CD4-positive, alpha-beta T cell (primary cell): ENCODE results near the gene TTC21B. TPM values are rescaled to one million over a fixed set of nuclear protein-coding genes. Genes with fewer than 3 reads are reported as not detected.

ENCODE experiments used
- ATAC-seq: fragments of 200-7000 bp; cut with Tn5 transposase; one replicate; pipeline ENCODE4 v1.10.0; 2022; ENCODE audit warnings: mild to moderate bottlenecking; ENCODE audit not compliant: poor library complexity
- CTCF ChIA-PET: fragments of 350-600 bp; sonication (Branson Sonifier 250); formaldehyde crosslinking; loops from one replicate; lab custom pipeline; 2021; ENCODE audit warnings: antibody characterized with exemption, inconsistent platforms; lab: Charles Lee
- POLR2A ChIA-PET: fragments of 350-600 bp; sonication (Branson Sonifier 250); formaldehyde crosslinking; loops from one replicate; lab custom pipeline; 2021; ENCODE audit warnings: antibody characterized with exemption, inconsistent platforms; lab: Charles Lee
- DNase-seq, 14 experiments: peaks; one replicate each; pipeline ENCODE4 v3.0.0-alpha.2; 2013 to 2020; ENCODE audit warnings: mixed read lengths in 2 of 14
- H3K27ac ChIP-seq, 2 donors: one replicate each; pipeline versions ENCODE4 v1.5.1 to v1.7.0; 2013; ENCODE audit warnings: low read length in 2 of 2, low read depth in 1 of 2, mild to moderate bottlenecking in 1 of 2
- H3K27me3 ChIP-seq, 2 experiments: 1 replicate in 1 of 2; 2 replicates in 1 of 2; pipeline versions ENCODE4 v1.6.1 to v1.7.0; 2013; ENCODE audit warnings: low read length in 2 of 2, control low read depth in 1 of 2, mild to moderate bottlenecking in 1 of 2, moderate library complexity in 1 of 2; ENCODE audit not compliant: insufficient read depth in 2 of 2, control insufficient read depth in 1 of 2
- H3K36me3 ChIP-seq: one replicate; pipeline ENCODE4 v1.6.1; 2013; ENCODE audit warnings: low read length, control low read depth; ENCODE audit not compliant: insufficient read depth
- H3K4me1 ChIP-seq: one replicate; pipeline ENCODE4 v1.6.1; 2013; ENCODE audit warnings: low read length, control low read depth; ENCODE audit not compliant: insufficient read depth
- H3K4me3 ChIP-seq: one replicate; pipeline ENCODE4 v1.5.1; 2013; ENCODE audit warnings: mild to moderate bottlenecking, low read length, moderate library complexity
- H3K9me3 ChIP-seq, 2 experiments: 1 replicate in 1 of 2; 2 replicates in 1 of 2; pipeline versions ENCODE4 v1.6.1 to v1.7.0; 2013; ENCODE audit warnings: low read length in 2 of 2, mild to moderate bottlenecking in 2 of 2, control low read depth in 1 of 2, moderate library complexity in 1 of 2; ENCODE audit not compliant: control insufficient read depth in 1 of 2, insufficient read depth in 1 of 2
- H3K27ac Mint-ChIP-seq: one replicate; pipeline ENCODE4 v1.8.0; 2020; ENCODE audit warnings: mixed read lengths
- H3K27me3 Mint-ChIP-seq: one replicate; pipeline ENCODE4 v1.8.0; 2021; ENCODE audit warnings: mixed read lengths
- H3K36me3 Mint-ChIP-seq: one replicate; pipeline ENCODE4 v1.8.0; 2021; ENCODE audit warnings: low read depth, mixed read lengths
- H3K4me1 Mint-ChIP-seq: one replicate; pipeline ENCODE4 v1.8.0; 2021; ENCODE audit warnings: low read depth, mixed read lengths
- H3K4me3 Mint-ChIP-seq: one replicate; pipeline ENCODE4 v1.8.0; 2020; ENCODE audit warnings: mild to moderate bottlenecking, mixed read lengths
- H3K9me3 Mint-ChIP-seq: one replicate; pipeline ENCODE4 v1.8.0; 2020; ENCODE audit warnings: mixed read lengths
- intact Hi-C, 2 experiments: fragments of 100-400 bp; cut with DNase I in 1 of 2; cut with micrococcal nuclease in 1 of 2; formaldehyde crosslinking; loops; one replicate each; pipeline versions ENCODE4 v1.15.1 to v1.9.0; 2023 to 2025; cut with DNase I, micrococcal nuclease
- total RNA-seq, 174 experiments: library from RNA in 2 of 174; stranded (reverse) in 2 of 174; gene quantifications; one replicate each; pipeline ENCODE4 v1.2.3 and lab custom pipeline; 2021 to 2026
- TF ChIP-seq, protein P1 (sequence below): fragments of 200-600 bp; IDR thresholded peaks from one replicate; pipeline ENCODE4 v1.8.0; 2022; ENCODE audit warnings: antibody characterized with exemption, mild to moderate bottlenecking

TTC21B gene
- total RNA-seq, 2 experiments from 2014 or later, result 22.9 to 25.4 TPM

DNA sequence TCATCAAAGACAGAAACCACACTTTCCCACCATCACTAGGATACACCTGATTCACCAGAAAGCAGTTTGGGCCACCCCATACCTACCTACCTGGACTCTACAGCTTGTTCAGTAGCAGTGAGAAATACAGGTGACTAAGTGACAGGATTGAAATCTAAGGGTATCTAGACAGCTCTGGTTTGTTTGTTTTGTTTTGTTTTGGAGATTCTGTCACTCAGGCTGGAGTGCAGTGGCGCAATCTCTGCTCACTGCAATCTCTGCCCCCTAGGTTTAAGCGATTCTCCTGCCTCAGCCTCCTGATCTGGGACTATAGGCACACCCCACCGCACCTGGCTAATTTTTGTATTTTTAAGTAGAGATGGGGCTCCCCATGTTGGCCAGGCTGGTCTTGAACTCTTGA lies 3.1 kb downstream of the TTC21B start:
- ChIA-PET POLR2A (interaction anchor here (0.9 kb wide), 1 partner anchor 11 kb away, joined by 3 read pairs; no protein-coding TSS in a partner anchor), CTCF (no interaction called here)
- ATAC-seq (no peak), DNase-seq (no peak)
- Mint-ChIP-seq H3K4me1 (peaks cover 20% of the 10 kb centered on the region), H3K27ac (no peak overlapping the region), H3K4me3 (no peak overlapping the region), H3K27me3 (no peaks in the 10 kb centered on the region), H3K36me3 (peaks cover 23% of the 10 kb centered on the region), H3K9me3 (no peaks in the 10 kb centered on the region)
- intact Hi-C loops, result loop anchor here (5.0 kb wide), 2 partner anchors 177 to 658 kb away; partner anchors contain the start of gene SCN1A (in 1 of the 2)
- Histone ChIP-seq H3K36me3 (peaks cover 8% of the 10 kb centered on the region), H3K4me1 (peaks cover 25% of the 10 kb centered on the region), H3K27me3 (no peaks in the 10 kb centered on the region), H3K9me3 (no peaks in the 10 kb centered on the region), H3K27ac (no peak overlapping the region), H3K4me3 (no peak overlapping the region)
- TF ChIP-seq, protein P1, sequence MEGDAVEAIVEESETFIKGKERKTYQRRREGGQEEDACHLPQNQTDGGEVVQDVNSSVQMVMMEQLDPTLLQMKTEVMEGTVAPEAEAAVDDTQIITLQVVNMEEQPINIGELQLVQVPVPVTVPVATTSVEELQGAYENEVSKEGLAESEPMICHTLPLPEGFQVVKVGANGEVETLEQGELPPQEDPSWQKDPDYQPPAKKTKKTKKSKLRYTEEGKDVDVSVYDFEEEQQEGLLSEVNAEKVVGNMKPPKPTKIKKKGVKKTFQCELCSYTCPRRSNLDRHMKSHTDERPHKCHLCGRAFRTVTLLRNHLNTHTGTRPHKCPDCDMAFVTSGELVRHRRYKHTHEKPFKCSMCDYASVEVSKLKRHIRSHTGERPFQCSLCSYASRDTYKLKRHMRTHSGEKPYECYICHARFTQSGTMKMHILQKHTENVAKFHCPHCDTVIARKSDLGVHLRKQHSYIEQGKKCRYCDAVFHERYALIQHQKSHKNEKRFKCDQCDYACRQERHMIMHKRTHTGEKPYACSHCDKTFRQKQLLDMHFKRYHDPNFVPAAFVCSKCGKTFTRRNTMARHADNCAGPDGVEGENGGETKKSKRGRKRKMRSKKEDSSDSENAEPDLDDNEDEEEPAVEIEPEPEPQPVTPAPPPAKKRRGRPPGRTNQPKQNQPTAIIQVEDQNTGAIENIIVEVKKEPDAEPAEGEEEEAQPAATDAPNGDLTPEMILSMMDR, result no peak

DNA sequence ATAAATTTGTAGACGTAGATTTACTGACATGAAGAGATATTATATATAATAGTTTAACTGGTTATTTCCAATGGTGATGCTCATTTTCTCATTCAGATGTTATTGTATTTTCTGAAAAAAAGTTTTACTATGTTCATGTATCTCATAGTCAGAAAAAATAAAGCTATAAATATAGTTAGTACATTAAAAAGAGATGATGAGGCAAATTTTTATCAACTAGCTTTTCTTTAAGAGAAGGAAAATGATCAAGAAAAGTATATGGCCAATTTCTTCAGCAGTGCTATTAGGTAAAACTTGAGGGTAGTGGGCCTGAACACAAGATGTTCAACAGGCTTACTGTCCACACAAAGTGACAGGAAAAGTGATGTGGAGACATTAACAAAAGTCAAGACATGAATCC lies 11.7 kb downstream of the TTC21B start:
- H3K4me1 Mint-ChIP-seq, result peaks cover 13% of the 10 kb centered on the region
- TF ChIP-seq, protein P1, result no peak
- Histone ChIP-seq H3K9me3 (no peaks in the 10 kb centered on the region), H3K27me3 (no peaks in the 10 kb centered on the region), H3K36me3 (peaks cover 52% of the 10 kb centered on the region), H3K4me3 (no peak overlapping the region), H3K27ac (no peak overlapping the region), H3K4me1 (no peaks in the 10 kb centered on the region)
- no peak for DNase-seq
- no peak for ATAC-seq
- ChIA-PET POLR2A (no interaction called here), CTCF (no interaction called here)
- no peaks in the 10 kb centered on the region for H3K27me3 Mint-ChIP-seq
- H3K9me3 Mint-ChIP-seq, result no peaks in the 10 kb centered on the region
- H3K36me3 Mint-ChIP-seq, result peaks cover 84% of the 10 kb centered on the region
- no peak overlapping the region for H3K4me3 Mint-ChIP-seq
- H3K27ac Mint-ChIP-seq, result no peak overlapping the region
- intact Hi-C loops, result no loop called here

DNA sequence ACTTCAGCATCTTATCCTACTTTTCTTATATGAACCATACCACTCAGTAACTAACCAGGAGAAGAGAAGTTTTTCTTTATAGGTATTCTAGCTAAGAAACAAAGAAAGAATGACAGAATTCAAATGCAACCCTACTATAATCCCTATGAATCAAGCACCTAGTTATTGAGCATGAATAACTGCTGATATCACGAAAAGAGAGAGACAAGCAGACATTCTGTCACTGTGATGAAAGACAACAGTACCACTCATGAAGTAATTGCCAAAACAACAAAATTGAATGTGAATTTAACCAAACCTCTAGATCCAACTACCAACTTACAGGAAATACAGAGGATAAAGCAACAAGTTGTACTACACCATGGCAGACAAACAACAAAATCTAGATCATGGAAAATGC lies 15.3 kb downstream of the TTC21B start:
- Histone ChIP-seq H3K36me3 (peaks cover 48% of the 10 kb centered on the region), H3K9me3 (no peaks in the 10 kb centered on the region), H3K4me3 (no peak overlapping the region), H3K27ac (no peak overlapping the region), H3K4me1 (no peaks in the 10 kb centered on the region), H3K27me3 (no peaks in the 10 kb centered on the region)
- no peaks in the 10 kb centered on the region for H3K9me3 Mint-ChIP-seq
- ATAC-seq (no peak), DNase-seq (no peak)
- H3K4me1 Mint-ChIP-seq, result peaks cover 19% of the 10 kb centered on the region
- no peaks in the 10 kb centered on the region for H3K27me3 Mint-ChIP-seq
- H3K4me3 Mint-ChIP-seq, result no peak overlapping the region
- H3K27ac Mint-ChIP-seq, result no peak overlapping the region
- ChIA-PET CTCF (no interaction called here), POLR2A (no interaction called here)
- peaks cover 91% of the 10 kb centered on the region for H3K36me3 Mint-ChIP-seq
- TF ChIP-seq, protein P1, result no peak
- intact Hi-C loops, result no loop called here
